ENCODE data around the gene GPLD1. TPM values are rescaled to one million over a fixed set of nuclear protein-coding genes. Genes with fewer than 3 reads are reported as not detected.
A peak's percentile ranks its signal among the peaks of the same experiment; 100 is the strongest.

Gene GPLD1
- total RNA-seq, 1 donor from 2014 or later: 0.26 TPM

DNA sequence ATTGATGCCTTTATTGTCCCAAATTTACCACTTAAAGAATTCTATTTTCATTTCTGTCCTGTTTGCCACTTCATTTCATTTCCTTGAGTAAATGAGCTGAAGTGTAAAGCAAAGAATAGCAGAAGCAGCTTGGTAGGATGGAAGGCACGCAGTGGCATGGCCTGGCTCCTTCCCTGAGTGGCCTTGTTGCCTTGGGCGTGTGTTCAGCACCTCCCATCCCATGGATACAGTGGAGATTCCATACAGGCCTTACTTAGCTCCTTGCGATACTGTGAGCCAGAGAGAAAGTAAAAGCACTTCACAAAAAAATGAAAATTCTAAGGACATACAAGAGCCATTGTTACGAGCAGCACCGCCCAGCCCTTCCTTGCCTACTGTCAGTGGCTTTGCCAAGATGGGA is 45.0 kb upstream of the GPLD1 start:
- no peak for DNase-seq (ENCODE audit: low read depth)
- Histone ChIP-seq H3K36me3 (ENCODE audit: control insufficient read depth, insufficient read depth, low read length) (no peaks in the 10 kb centered on the region), H3K27me3 (ENCODE audit: control insufficient read depth, insufficient read depth, low read length) (no peaks in the 10 kb centered on the region), H3K4me3 (ENCODE audit: low read depth, low read length) (no peak overlapping the region)
- no peak for FAIRE-seq
- TF ChIP-seq, protein P1, sequence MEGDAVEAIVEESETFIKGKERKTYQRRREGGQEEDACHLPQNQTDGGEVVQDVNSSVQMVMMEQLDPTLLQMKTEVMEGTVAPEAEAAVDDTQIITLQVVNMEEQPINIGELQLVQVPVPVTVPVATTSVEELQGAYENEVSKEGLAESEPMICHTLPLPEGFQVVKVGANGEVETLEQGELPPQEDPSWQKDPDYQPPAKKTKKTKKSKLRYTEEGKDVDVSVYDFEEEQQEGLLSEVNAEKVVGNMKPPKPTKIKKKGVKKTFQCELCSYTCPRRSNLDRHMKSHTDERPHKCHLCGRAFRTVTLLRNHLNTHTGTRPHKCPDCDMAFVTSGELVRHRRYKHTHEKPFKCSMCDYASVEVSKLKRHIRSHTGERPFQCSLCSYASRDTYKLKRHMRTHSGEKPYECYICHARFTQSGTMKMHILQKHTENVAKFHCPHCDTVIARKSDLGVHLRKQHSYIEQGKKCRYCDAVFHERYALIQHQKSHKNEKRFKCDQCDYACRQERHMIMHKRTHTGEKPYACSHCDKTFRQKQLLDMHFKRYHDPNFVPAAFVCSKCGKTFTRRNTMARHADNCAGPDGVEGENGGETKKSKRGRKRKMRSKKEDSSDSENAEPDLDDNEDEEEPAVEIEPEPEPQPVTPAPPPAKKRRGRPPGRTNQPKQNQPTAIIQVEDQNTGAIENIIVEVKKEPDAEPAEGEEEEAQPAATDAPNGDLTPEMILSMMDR (IDR thresholded peaks at IDR 0.05; ENCODE audit: insufficient read depth, low read length, severe bottlenecking): no peak

DNA sequence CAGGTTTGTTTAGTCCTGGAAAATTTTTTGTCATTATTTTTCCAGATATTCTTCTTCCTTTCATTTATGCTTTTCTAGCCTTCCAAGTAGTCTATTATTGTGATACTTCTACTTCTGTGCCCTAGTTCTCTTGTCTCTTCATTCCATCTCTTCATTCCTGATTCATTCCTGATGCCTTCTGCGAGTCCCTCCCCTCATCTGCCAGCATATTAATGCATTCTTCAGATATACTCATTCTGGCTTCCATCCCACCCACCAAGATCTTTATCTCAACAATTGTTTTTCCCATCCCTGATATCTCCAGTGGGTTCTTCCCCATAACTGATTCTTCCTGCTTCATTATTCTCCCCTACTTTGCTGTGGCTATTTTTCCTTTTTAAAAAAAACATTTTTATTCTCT is 40.6 kb upstream of the GPLD1 start:
- TF ChIP-seq, protein P1 (IDR thresholded peaks at IDR 0.05; ENCODE audit: insufficient read depth, low read length, severe bottlenecking): no peak
- Histone ChIP-seq H3K36me3 (ENCODE audit: control insufficient read depth, insufficient read depth, low read length) (no peaks in the 10 kb centered on the region), H3K4me3 (ENCODE audit: low read depth, low read length) (no peak overlapping the region), H3K27me3 (ENCODE audit: control insufficient read depth, insufficient read depth, low read length) (no peaks in the 10 kb centered on the region)
- no peak for DNase-seq (ENCODE audit: low read depth)
- FAIRE-seq: no peak

DNA sequence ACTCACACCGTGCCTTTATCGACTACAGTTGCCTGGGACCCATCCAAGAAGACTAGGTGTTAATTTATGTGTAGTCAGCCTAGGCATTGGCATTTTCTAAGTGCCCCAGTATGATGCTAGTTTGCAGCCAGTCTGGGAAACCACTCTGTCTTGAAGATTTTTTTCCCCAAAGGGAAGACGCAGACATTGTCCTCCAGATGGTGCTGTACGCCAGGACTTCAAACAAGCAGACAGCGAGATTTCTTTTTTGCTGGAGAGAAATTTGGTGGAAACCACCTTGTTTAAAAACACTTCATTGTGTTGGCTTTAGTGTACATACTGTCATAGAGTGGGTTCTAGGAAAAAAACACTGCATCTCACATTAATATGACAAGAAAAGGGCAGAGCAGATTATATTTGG is 35.4 kb upstream of the GPLD1 start:
- DNase-seq (ENCODE audit: low read depth): peak; percentile 58
- TF ChIP-seq, protein P1 (IDR thresholded peaks at IDR 0.05; ENCODE audit: insufficient read depth, low read length, severe bottlenecking): peak; percentile 56
- Histone ChIP-seq H3K36me3 (ENCODE audit: control insufficient read depth, insufficient read depth, low read length) (no peaks in the 10 kb centered on the region), H3K27me3 (ENCODE audit: control insufficient read depth, insufficient read depth, low read length) (no peaks in the 10 kb centered on the region), H3K4me3 (ENCODE audit: low read depth, low read length) (no peak overlapping the region)
- no peak for FAIRE-seq

DNA sequence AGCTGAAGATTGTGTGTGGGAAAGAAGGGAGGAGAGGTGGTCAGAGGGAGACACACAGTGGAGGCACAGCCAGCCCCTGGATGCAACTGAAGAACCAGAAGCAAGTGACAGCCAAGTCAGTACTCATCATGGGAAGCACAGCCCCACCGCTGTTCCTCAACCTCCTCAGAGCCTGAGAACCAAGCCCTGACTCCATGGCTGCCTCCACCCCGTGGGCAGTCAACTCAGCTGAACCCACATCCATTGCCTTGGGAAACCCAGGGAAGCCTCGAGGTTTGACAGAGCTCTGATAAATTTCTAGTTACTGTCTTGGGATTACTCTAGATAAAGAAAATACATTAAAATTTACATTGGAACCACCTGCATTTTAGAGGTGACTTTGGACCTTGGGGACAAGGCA is 35.0 kb upstream of the GPLD1 start:
- DNase-seq (ENCODE audit: low read depth): no peak
- Histone ChIP-seq H3K4me3 (ENCODE audit: low read depth, low read length) (no peak overlapping the region), H3K36me3 (ENCODE audit: control insufficient read depth, insufficient read depth, low read length) (no peaks in the 10 kb centered on the region), H3K27me3 (ENCODE audit: control insufficient read depth, insufficient read depth, low read length) (no peaks in the 10 kb centered on the region)
- TF ChIP-seq, protein P1 (IDR thresholded peaks at IDR 0.05; ENCODE audit: insufficient read depth, low read length, severe bottlenecking): no peak
- FAIRE-seq: no peak

DNA sequence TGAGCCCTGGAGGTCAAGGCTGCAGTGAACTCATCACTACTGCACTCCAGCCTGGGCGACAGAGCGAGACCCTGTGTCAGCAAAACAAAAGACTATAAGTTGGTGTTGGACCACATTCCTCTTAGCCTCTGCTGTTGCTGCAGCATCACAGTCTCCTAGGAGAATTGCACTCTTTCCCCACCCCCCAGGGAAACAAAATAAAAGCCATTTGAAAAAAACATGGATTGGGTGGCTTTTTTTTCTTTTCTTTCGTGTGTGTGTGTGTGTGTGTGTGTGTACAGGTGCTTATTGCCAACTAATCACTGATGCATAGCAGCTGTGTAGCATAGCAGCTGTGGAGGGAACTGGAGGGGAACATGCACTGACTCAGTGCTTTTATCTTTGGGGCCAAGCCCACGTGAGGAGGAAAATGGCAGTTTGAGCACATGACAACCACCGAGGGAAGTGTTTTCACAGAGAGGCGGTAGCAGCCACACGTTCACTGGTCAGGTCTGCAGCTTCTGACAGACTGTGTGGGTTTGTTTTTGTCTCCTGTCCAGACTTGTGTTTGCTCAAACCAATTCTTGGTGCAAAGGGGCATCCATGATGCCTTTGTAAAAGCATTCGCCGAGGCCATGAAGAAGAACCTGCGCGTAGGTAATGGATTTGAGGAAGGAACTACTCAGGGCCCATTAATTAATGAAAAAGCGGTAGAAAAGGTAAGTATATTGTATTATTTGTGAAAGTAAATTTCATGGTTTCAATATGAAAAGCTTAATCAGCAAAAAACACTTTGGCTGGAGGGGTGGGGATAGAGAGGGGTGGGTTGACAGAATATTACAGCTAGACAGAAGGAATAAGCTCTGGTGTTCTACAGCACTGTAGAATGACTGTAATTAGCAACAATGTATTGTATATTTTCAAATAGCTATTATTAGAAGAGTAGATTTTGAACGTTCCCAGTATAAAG is 33.1 kb upstream of the GPLD1 start:
- Histone ChIP-seq H3K27me3 (ENCODE audit: control insufficient read depth, insufficient read depth, low read length) (no peaks in the 10 kb centered on the region), H3K4me3 (ENCODE audit: low read depth, low read length) (no peak overlapping the region), H3K36me3 (ENCODE audit: control insufficient read depth, insufficient read depth, low read length) (no peaks in the 10 kb centered on the region)
- TF ChIP-seq, protein P1 (IDR thresholded peaks at IDR 0.05; ENCODE audit: insufficient read depth, low read length, severe bottlenecking): no peak
- DNase-seq (ENCODE audit: low read depth): no peak
- FAIRE-seq: no peak
